ENCODE results near the gene TKT.

DNA sequence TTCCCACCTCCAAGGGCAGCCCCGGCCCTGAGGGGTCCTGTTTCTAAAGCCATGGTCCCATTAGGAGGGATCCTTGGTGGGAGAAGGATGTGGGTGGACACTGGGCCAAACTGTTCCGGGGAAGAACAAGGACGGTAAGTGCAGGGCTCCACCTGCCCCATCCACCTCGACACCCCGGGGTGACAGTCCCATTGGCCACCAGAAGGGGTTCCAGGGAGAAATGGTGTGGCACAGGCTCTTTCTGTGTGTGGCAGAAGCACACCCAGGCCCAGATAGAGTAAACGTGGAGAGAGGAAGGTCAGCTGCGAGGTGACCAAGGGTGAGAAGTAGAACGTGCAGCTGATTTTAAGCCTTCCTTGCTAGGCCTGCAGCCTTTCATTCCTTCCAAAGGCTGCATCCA lies 12.0 kb downstream of the TKT start:
- no peak for TF ChIP-seq POLR2AphosphoS5 (IDR thresholded peaks at IDR 0.05; ENCODE audit: low read depth, low read length)
- no peak for TF ChIP-seq FOXP2 (optimal IDR thresholded peaks at IDR 0.05; ENCODE audit: borderline replicate concordance, extremely low read depth, extremely low read length, insufficient read depth)
